ENCODE data around the gene ESYT3.

DNA sequence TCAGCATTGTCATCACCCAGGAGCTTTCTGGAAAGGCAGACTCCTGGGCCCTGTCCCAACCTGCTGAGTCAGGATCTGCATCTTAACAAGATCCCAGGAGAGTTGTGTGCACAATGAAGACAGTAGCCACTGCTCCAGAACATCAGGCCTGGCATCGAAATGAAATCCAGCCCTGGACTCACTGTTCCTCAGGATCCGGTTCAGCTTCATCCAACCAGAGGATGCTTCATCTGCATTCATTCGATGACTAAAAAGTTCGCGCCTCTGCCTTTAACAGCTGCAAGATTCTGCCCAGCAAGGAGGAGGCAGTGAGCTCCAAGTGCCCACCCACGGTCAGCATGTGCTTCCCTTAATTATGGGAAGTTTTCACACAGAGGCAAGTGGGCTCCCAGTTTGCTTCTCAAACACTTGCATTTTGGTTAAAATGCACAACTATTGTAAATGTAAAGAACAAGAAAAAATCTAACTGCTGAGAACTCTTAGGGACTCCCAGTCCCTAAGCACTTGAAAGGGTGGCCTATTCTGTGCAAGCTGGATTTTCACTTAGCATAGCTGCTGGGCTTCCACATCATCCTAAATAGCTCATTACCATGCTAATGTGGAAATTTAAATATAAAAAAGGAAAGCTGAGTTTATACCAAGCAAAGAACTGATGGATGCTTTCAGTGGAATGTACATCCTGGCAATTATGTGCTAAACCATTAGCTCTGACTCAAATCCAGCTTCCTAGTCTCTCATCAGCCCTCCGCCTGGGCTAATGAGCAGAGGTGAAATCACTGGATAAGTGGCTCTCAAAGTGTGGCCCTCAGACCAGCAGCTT is 25.5 kb upstream of the ESYT3 start:
- TF ChIP-seq, protein P1, sequence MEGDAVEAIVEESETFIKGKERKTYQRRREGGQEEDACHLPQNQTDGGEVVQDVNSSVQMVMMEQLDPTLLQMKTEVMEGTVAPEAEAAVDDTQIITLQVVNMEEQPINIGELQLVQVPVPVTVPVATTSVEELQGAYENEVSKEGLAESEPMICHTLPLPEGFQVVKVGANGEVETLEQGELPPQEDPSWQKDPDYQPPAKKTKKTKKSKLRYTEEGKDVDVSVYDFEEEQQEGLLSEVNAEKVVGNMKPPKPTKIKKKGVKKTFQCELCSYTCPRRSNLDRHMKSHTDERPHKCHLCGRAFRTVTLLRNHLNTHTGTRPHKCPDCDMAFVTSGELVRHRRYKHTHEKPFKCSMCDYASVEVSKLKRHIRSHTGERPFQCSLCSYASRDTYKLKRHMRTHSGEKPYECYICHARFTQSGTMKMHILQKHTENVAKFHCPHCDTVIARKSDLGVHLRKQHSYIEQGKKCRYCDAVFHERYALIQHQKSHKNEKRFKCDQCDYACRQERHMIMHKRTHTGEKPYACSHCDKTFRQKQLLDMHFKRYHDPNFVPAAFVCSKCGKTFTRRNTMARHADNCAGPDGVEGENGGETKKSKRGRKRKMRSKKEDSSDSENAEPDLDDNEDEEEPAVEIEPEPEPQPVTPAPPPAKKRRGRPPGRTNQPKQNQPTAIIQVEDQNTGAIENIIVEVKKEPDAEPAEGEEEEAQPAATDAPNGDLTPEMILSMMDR (IDR thresholded peaks at IDR 0.05) = no peak
- no peak for TF ChIP-seq POLR2A (IDR thresholded peaks at IDR 0.05)

Data from uterus (tissue), 2 donors.